Progenitor cell of endocrine pancreas (in vitro differentiated cells): ENCODE measurements around the gene MAPK14. TPM values are rescaled to one million over a fixed set of nuclear protein-coding genes. Genes with fewer than 3 reads are reported as not detected.

Experiments used
- DNase-seq: peaks from one replicate; pipeline ENCODE4 v3.0.0; 2021; ENCODE audit warnings: low spot score; ENCODE audit not compliant: unreplicated experiment
- H3K27ac Mint-ChIP-seq: 2 replicates; pipeline ENCODE4 v1.8.0; 2021; ENCODE audit warnings: mild to moderate bottlenecking, moderate library complexity, mixed read lengths
- H3K27me3 Mint-ChIP-seq: 2 replicates; pipeline ENCODE4 v1.8.0; 2021; ENCODE audit warnings: mixed read lengths
- H3K36me3 Mint-ChIP-seq: 2 replicates; pipeline ENCODE4 v1.8.0; 2022; ENCODE audit warnings: mixed read lengths; ENCODE audit not compliant: insufficient read depth
- H3K4me1 Mint-ChIP-seq: 2 replicates; pipeline ENCODE4 v1.8.0; 2021; ENCODE audit warnings: low read depth, mixed read lengths
- H3K4me3 Mint-ChIP-seq: 2 replicates; pipeline ENCODE4 v1.8.0; 2021; ENCODE audit warnings: low read depth, mild to moderate bottlenecking, moderate library complexity, mixed read lengths
- H3K9me3 Mint-ChIP-seq: 2 replicates; pipeline ENCODE4 v1.8.0; 2021; ENCODE audit warnings: low read depth, mixed read lengths
- CTCF ChIP-seq: fragments of 200-600 bp; sonication (generic); IDR thresholded peaks from one replicate; pipeline ENCODE4 v1.5.0; 2021; ENCODE audit warnings: antibody characterized with exemption, mild to moderate bottlenecking; ENCODE audit not compliant: unreplicated experiment
- total RNA-seq: library from RNA; stranded (reverse); gene quantifications from 2 replicates; pipeline ENCODE4 v1.2.1, GENCODE V29; 2021

MAPK14 gene
- total RNA-seq, 1 donor from 2014 or later, result 43.7 TPM

DNA sequence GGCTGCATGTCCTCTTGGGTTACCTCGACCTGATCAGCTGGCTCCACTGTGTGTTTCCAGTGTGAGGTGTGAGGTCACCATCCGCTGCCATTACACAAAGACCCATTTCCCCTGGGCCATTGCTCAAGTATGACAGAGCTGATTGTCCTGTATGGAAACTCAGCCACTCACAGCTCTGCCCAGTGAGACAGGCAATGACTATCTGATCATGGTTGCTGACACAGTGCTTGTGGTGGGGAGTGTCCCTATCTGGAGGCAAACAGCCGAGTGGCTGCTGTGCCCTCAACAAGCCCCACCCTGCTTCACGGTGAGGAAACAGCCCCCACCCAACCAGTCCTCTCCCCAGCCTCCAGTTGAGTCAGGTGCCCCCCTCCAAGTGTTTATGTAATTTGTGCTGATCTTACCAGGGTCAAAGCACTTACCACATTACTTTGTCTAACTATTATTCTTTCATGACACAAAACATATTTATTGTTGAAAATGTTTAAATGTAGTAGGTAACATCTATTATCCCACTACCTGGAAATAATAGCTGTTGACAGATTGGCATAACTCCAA is 91.0 kb downstream of the MAPK14 start:
- Mint-ChIP-seq H3K9me3 (no peaks in the 10 kb centered on the region), H3K27ac (peak overlapping the region; percentile 81), H3K27me3 (no peaks in the 10 kb centered on the region), H3K4me1 (peaks cover 35% of the 10 kb centered on the region), H3K4me3 (no peak overlapping the region), H3K36me3 (peaks cover 2% of the 10 kb centered on the region)
- TF ChIP-seq CTCF, result no peak
- DNase-seq, result no peak

DNA sequence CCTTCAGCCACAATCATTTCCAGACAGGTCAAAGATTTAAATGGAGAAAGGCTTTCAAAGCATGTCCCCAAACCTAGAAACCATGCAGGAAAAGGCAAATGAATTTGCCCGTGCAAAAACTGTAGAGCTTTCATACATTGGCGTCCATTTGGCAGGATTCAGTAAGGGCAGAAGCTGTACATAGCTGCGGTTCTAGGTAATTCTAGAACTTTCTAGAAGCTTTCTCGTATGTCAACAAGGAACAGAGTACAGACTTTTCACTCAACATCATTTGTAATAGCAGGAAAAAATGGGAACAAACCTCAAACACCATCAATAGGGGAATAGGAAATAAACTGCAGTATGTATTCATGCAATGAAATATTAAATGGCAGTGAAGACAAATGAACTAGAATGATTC is 91.6 kb downstream of the MAPK14 start:
- Mint-ChIP-seq H3K4me1 (peaks cover 35% of the 10 kb centered on the region), H3K27ac (no peak overlapping the region), H3K4me3 (no peak overlapping the region), H3K9me3 (no peaks in the 10 kb centered on the region), H3K36me3 (peaks cover 2% of the 10 kb centered on the region), H3K27me3 (no peaks in the 10 kb centered on the region)
- DNase-seq, result no peak
- TF ChIP-seq CTCF, result no peak

DNA sequence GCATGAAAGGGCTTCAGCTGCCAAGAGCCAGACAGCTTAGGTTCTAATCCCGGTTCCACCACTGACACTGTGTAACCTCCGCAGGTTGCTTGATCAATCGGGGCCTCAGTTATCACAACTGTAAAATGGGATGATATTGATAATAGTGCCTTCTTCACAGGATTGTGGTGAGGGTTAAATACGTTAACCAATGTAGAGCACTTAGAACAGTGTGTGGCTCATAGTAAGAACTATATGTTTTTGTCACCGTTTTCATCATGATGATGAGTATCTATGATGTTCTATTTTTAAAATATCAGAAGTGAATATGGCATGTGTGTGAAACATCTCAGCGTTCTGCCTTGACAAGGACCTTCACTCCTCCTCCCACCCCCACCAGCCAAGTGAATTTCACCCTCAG is 92.4 kb downstream of the MAPK14 start:
- TF ChIP-seq CTCF, result no peak
- peaks cover 35% of the 10 kb centered on the region for H3K4me1 Mint-ChIP-seq
- no peaks in the 10 kb centered on the region for H3K9me3 Mint-ChIP-seq
- DNase-seq, result no peak
- no peaks in the 10 kb centered on the region for H3K27me3 Mint-ChIP-seq
- peaks cover 2% of the 10 kb centered on the region for H3K36me3 Mint-ChIP-seq
- H3K4me3 Mint-ChIP-seq, result no peak overlapping the region
- no peak overlapping the region for H3K27ac Mint-ChIP-seq

DNA sequence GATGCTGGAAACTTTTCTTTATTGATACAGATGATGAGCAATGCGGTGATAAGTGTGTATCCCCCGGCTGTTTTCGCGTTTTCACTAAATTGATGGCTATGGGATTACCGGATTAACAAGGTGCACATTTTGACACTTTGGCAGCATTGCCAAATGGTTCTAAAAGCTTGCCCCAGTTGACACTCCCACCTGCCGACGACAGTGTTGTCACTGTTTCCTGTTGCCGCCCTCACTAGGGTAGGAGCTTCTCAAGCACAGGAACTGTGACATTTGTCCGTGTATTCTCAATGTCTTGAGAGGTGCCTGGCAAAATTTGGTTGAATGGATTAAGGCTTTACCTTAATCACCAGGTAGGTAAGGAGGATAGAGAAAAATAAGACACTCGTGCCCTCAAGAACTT is 92.9 kb downstream of the MAPK14 start:
- Mint-ChIP-seq H3K27ac (no peak overlapping the region), H3K9me3 (no peaks in the 10 kb centered on the region), H3K4me3 (no peak overlapping the region), H3K36me3 (peaks cover 2% of the 10 kb centered on the region), H3K4me1 (peaks cover 35% of the 10 kb centered on the region), H3K27me3 (no peaks in the 10 kb centered on the region)
- no peak for TF ChIP-seq CTCF
- DNase-seq, result no peak

DNA sequence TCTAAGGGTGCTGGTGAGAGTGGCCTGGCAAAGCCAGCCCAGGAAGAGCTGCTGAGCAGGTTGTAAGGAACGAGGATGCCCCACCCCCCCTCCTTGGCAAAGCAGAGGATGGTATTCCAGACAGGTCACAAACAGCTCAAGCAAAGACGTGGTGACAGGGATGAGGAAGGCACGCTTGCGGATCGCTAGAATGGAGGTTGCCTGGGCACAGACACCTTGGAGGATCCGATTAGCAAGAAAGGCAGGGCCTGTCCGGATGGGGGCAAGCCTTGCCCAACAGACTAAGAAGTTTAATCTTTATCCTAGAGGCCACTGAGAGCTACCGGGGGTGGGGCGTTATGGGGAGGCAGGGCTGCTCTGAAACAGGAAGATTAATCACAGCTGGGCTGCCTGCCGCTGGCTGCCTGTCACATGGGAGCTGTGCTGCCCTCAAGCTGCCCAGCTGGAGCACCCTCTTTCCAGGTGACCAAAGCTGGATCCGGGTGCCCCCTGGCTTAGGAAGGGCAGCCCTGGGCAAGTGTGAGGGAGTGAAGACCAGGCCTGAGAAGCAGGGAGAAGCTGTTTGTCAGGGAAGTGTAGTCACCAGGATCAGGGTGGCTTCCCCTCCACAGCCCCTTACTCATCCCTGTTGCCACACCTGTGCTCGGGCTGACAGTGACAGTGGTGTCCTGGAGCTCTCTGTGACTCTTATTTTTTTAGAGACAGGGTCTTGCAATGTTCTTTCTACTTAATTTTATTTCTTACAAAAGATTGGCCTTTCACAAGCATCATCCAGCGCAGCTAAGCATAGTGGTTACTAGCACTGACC is 93.6 kb downstream of the MAPK14 start:
- peaks cover 2% of the 10 kb centered on the region for H3K36me3 Mint-ChIP-seq
- peaks cover under 1% of the 10 kb centered on the region for H3K27me3 Mint-ChIP-seq
- H3K27ac Mint-ChIP-seq, result peak overlapping the region; percentile 47
- TF ChIP-seq CTCF, result no peak
- H3K4me1 Mint-ChIP-seq, result peaks cover 35% of the 10 kb centered on the region
- no peaks in the 10 kb centered on the region for H3K9me3 Mint-ChIP-seq
- no peak overlapping the region for H3K4me3 Mint-ChIP-seq
- DNase-seq, result no peak
